ENCODE results near the gene BLACAT1.

BLACAT1 gene

DNA sequence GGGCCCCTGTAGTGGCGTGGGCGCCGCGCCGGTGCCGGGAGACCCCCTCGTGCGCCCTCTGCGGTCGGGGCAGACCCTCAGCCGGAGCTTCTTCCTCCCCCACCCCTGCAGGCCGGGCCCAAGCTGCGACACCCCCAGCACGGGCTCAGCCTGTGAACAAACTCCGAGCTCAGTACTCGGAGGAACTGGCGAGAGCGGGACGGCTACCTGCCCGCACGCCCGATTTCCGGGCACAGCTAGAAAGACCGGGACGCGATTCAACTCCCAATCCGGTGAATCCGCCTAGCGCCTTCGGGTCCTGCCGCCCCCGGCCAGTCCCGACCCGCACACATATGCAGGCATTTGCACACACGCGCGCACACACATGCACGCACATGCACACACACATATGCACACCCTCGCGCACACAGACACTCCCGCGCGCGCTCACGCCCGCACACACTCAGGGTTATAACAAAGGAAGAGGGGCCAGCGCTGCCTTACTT, 580 bp upstream of the BLACAT1 start:
- no peak for DNase-seq (ENCODE audit: low read depth)
- H3K4me3 ChIP-seq (ENCODE audit: low read depth, low read length) = no peak overlapping the region

DNA sequence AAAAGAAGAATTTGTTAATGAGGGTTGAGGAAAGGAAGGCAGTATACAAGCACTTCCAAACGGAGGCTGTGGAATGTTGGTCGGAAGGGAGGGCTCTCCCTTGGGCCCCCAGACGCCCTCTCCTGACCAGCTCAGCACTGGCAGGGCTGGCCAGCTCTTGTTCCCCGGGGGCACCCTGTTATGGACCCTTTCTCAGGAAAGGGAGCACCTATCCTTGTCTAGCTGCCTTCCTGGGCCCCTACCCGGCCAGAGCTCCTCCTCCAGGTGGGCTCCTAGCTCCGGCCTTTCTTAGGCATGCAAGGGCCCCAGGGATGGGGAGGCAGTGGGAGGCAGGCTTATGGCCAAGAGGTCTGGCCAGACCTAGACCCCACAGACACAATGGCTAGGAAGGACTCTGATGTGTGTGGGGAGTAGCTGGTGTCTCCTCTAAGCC, 926 bp downstream of the BLACAT1 start:
- H3K4me3 ChIP-seq (ENCODE audit: low read depth, low read length) = no peak overlapping the region
- DNase-seq (ENCODE audit: low read depth) = no peak
- TF ChIP-seq CTCF (IDR thresholded peaks at IDR 0.05; ENCODE audit: insufficient read depth, low read depth, low read length, missing control alignments) = no peak

More for the DNA sequence above, 580 bp upstream of the BLACAT1 start:
- TF ChIP-seq CTCF (IDR thresholded peaks at IDR 0.05; ENCODE audit: insufficient read depth, low read depth, low read length, missing control alignments) = no peak

DNA sequence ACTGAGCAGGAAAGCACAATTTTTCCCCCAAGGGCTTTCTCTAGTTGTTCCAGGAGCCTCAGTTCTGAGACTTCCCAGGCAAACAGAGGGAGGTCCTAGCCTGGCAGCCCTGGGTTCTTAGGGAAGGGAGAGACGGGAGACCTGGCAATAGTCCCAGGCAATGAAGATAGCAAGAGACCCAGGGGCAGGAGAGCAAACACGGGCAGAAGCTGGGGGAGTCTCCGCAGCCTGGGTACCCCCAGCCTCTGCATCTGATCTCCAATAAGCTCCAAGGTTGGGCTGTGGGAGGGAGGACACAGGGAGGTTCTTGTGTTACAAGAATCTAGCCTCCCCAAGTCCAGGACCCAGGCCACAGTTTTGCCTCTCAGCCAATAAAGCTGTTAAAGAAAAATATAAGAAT, 2.4 kb downstream of the BLACAT1 start:
- DNase-seq (ENCODE audit: low read depth) = no peak

DNA sequence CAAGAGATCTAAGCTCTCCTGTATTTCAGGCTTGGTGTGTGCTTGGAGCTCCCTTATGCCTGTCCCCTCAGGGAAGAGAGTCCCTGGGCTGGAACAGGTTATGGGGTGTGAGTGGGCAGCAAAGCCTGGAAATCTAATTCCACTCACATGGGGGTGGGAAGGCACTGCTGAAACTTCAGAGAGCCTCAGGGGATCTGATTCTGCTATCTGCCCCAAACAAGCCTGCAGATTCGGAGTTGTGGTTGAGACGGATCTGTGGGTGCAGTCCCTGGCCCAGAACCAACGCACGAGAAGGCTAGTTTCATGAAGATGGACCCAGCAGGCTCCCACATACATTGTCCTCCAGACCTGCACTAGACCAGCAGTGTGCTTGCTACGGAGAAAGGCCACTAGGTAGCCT, 2.9 kb downstream of the BLACAT1 start:
- no peak overlapping the region for H3K4me3 ChIP-seq (ENCODE audit: low read depth, low read length)
- no peak for TF ChIP-seq CTCF (IDR thresholded peaks at IDR 0.05; ENCODE audit: insufficient read depth, low read depth, low read length, missing control alignments)
- no peak for DNase-seq (ENCODE audit: low read depth)

More for the DNA sequence above, 2.4 kb downstream of the BLACAT1 start:
- no peak overlapping the region for H3K4me3 ChIP-seq (ENCODE audit: low read depth, low read length)
- TF ChIP-seq CTCF (IDR thresholded peaks at IDR 0.05; ENCODE audit: insufficient read depth, low read depth, low read length, missing control alignments) = no peak

GRCh38 chr1:205452364-205452763, 3.5 kb downstream of the BLACAT1 start:
- no peak for TF ChIP-seq CTCF (IDR thresholded peaks at IDR 0.05; ENCODE audit: insufficient read depth, low read depth, low read length, missing control alignments)

GRCh38 chr1:205451759-205452164, 4.1 kb downstream of the BLACAT1 start:
- H3K4me3 ChIP-seq (ENCODE audit: low read depth, low read length) = no peak overlapping the region
- no peak for TF ChIP-seq CTCF (IDR thresholded peaks at IDR 0.05; ENCODE audit: insufficient read depth, low read depth, low read length, missing control alignments)
- no peak for DNase-seq (ENCODE audit: low read depth)

More at GRCh38 chr1:205452364-205452763, 3.5 kb downstream of the BLACAT1 start:
- DNase-seq (ENCODE audit: low read depth) = no peak
- no peak overlapping the region for H3K4me3 ChIP-seq (ENCODE audit: low read depth, low read length)

DNA sequence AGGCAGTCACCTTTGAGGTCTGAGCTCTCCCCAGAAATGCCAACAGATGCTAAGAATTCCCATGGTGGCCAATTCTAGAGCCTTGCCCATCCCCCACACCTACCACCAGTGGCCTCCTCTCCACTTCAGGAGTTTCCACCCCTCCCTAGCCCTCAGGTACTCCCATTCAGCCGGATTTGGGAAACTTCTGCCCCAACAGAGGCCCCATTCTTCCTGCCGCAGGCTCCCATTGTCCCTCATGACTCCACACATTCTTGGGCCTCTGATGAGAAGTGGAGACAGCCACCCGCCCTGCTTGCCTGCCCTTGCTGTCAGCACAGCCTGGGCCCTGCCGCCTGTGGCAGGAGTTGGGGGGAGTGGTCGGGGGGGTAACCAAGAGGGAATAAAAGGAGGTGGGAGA, 4.6 kb downstream of the BLACAT1 start:
- H3K4me3 ChIP-seq (ENCODE audit: low read depth, low read length) = no peak overlapping the region
- no peak for TF ChIP-seq CTCF (IDR thresholded peaks at IDR 0.05; ENCODE audit: insufficient read depth, low read depth, low read length, missing control alignments)

More for the DNA sequence above, 4.6 kb downstream of the BLACAT1 start:
- DNase-seq (ENCODE audit: low read depth) = no peak
